Endothelial cell (in vitro differentiated cells): ENCODE data around the gene MVB12B. TPM values are rescaled to one million over a fixed set of nuclear protein-coding genes. Genes with fewer than 3 reads are reported as not detected.

Experiments used
- DNase-seq: peaks from one replicate; pipeline ENCODE4 v3.0.0; 2021; ENCODE audit warnings: low spot score
- H3K27ac Mint-ChIP-seq: one replicate; pipeline ENCODE4 v1.8.0; 2021; ENCODE audit warnings: mixed read lengths, inconsistent platforms; ENCODE audit not compliant: unreplicated experiment
- H3K27me3 Mint-ChIP-seq: one replicate; pipeline ENCODE4 v1.8.0; 2021; ENCODE audit warnings: mild to moderate bottlenecking, moderate library complexity, mixed read lengths, inconsistent platforms; ENCODE audit not compliant: unreplicated experiment
- H3K36me3 Mint-ChIP-seq: one replicate; pipeline ENCODE4 v1.8.0; 2021; ENCODE audit warnings: mild to moderate bottlenecking, low read depth, mixed read lengths, inconsistent platforms; ENCODE audit not compliant: unreplicated experiment
- H3K4me1 Mint-ChIP-seq: one replicate; pipeline ENCODE4 v1.8.0; 2021; ENCODE audit warnings: mild to moderate bottlenecking, mixed read lengths, inconsistent platforms; ENCODE audit not compliant: unreplicated experiment
- H3K4me3 Mint-ChIP-seq: one replicate; pipeline ENCODE4 v1.8.0; 2021; ENCODE audit warnings: mild to moderate bottlenecking, mixed read lengths, inconsistent platforms; ENCODE audit not compliant: unreplicated experiment
- H3K9me3 Mint-ChIP-seq: one replicate; pipeline ENCODE4 v1.8.0; 2021; ENCODE audit warnings: mixed read lengths, inconsistent platforms; ENCODE audit not compliant: unreplicated experiment
- CTCF ChIP-seq: fragments of 200-600 bp; sonication (generic); IDR thresholded peaks from one replicate; pipeline ENCODE4 v1.5.0; 2021; ENCODE audit warnings: antibody characterized with exemption; ENCODE audit not compliant: unreplicated experiment
- total RNA-seq: library from RNA; stranded (reverse); fragmentation: NEBNext Ultra II Directional; extraction: Animal tissue kit (Norgen Biotek cat#: 25700); gene quantifications from one replicate; pipeline ENCODE4 v1.2.1, GENCODE V29; 2021; ENCODE audit not compliant: unreplicated experiment

MVB12B gene
- total RNA-seq, 1 donor from 2014 or later = 18.8 TPM

GRCh38 chr9:126496781-126497659 lies 170.4 kb downstream of the MVB12B start:
- Mint-ChIP-seq H3K36me3 (no peaks in the 10 kb centered on the region), H3K27ac (peak overlapping the region; percentile 85)
- no peak for TF ChIP-seq CTCF

GRCh38 chr9:126497660-126498275 lies 171.1 kb downstream of the MVB12B start:
- peak; percentile 65 for DNase-seq
- TF ChIP-seq CTCF = peak; percentile 22
- no peaks in the 10 kb centered on the region for H3K9me3 Mint-ChIP-seq
- peaks cover 9% of the 10 kb centered on the region for H3K27me3 Mint-ChIP-seq
- H3K36me3 Mint-ChIP-seq = no peaks in the 10 kb centered on the region
- peak overlapping the region; percentile 85 for H3K27ac Mint-ChIP-seq
- H3K4me1 Mint-ChIP-seq = peaks cover 38% of the 10 kb centered on the region
- H3K4me3 Mint-ChIP-seq = peak overlapping the region; percentile 48

More at GRCh38 chr9:126496781-126497659, 170.4 kb downstream of the MVB12B start:
- no peak for DNase-seq
- Mint-ChIP-seq H3K4me3 (peak overlapping the region; percentile 48), H3K9me3 (no peaks in the 10 kb centered on the region), H3K4me1 (peaks cover 38% of the 10 kb centered on the region), H3K27me3 (peaks cover 10% of the 10 kb centered on the region)

GRCh38 chr9:126498331-126498730 lies 171.7 kb downstream of the MVB12B start:
- H3K36me3 Mint-ChIP-seq = no peaks in the 10 kb centered on the region
- H3K9me3 Mint-ChIP-seq = no peaks in the 10 kb centered on the region
- TF ChIP-seq CTCF = no peak
- peaks cover 9% of the 10 kb centered on the region for H3K27me3 Mint-ChIP-seq
- H3K4me3 Mint-ChIP-seq = no peak overlapping the region
- peak overlapping the region; percentile 84 for H3K27ac Mint-ChIP-seq
- H3K4me1 Mint-ChIP-seq = peaks cover 36% of the 10 kb centered on the region
- DNase-seq = no peak

GRCh38 chr9:126499005-126499910 lies 172.6 kb downstream of the MVB12B start:
- Mint-ChIP-seq H3K9me3 (no peaks in the 10 kb centered on the region), H3K4me3 (peak overlapping the region; percentile 69), H3K36me3 (no peaks in the 10 kb centered on the region), H3K4me1 (peaks cover 27% of the 10 kb centered on the region), H3K27ac (peak overlapping the region; percentile 52), H3K27me3 (peaks cover 9% of the 10 kb centered on the region)
- peak; percentile 64 for DNase-seq
- peak; percentile 100 for TF ChIP-seq CTCF
